Measurements from ENCODE around the gene CCT8.

Gene CCT8, protein sequence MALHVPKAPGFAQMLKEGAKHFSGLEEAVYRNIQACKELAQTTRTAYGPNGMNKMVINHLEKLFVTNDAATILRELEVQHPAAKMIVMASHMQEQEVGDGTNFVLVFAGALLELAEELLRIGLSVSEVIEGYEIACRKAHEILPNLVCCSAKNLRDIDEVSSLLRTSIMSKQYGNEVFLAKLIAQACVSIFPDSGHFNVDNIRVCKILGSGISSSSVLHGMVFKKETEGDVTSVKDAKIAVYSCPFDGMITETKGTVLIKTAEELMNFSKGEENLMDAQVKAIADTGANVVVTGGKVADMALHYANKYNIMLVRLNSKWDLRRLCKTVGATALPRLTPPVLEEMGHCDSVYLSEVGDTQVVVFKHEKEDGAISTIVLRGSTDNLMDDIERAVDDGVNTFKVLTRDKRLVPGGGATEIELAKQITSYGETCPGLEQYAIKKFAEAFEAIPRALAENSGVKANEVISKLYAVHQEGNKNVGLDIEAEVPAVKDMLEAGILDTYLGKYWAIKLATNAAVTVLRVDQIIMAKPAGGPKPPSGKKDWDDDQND

DNA sequence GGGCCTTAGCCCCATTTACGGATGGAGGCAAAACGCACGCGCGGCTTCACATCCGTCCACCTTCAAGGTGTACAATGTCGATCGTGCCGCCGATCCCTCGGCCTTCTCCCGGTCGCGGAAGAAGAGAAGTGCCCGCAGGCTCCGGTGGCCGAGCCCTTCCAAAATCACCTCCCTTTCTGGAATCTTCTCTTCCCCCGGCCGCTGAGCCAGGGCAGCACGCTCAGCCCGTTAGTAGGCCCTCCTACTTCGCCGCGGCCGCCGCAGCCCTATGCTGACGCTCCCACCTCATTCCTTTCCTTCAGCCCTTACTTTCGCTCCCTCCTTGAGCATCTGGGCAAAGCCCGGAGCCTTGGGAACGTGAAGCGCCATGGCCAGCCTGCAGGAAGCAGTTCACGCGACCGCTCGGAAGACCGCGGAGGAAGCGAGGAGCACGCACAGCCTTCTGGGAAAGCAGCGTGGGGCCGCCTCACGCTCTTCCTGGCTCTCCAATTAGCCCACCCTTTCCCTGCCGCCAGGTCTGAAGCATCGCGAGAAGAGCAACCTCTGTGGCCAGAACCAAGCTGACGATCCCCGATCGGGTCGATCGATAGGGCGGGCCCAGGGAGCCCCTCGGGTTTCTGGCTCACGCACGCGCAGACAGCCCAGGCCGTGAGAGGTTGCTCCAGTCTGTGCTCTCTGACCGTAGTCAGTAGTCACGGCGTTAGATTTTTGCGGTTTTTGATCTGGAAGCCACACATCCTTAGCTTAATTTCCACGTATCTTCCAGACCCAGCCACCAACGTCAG lies at the start of gene CCT8:
TSS of gene CCT8 (minus strand) at position 427 of the 785 bp plus-strand sequence. CDS start at position 369, 58 bp downstream.
- peak; percentile 98 for DNase-seq

DNA sequence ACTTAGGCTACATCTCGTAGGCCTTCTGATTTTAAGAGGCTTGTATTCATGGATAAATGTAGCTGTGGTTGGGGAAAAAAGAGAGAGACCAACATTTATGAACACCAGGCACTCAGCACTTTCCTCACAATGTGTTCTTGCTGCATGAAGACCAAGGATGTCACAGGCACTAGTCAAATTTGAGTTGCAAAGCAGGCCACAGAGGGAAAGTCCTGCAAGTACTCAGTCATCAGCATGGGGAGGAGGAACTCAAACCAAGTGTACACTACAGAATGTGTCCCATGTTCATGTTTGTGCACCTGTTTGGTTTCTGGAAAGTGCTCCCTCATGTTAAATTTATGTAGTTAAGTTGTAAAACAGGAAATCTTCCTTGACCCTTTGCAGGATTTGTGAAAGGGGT lies 48.3 kb upstream of the CCT8 start:
- DNase-seq: no peak

DNA sequence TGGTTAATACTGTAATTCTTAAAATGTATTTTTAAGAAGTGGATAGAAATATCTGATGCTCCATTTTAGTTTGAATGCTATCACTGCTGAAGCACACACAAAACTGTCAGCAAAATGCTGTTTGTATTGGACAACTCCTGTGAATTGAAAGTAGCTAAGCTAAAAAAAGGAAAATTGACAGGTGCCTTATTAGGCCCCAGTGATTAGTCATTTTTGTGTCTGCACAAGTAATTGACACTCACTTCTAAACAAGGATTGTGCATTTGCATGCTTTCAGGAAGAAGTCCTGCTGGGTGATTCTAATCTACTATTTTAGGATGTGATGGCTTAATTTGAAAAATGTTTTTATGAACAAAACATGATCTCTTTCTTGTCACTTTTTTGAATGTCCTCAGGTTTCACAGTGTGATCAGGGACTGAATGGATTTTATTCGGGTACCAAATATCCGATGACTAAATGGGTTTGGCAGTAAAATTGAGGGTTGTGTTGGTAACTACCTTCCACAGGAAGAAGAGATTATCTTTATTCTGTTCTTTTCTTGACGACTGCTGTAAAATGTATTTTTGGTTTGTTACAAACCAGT lies 44.0 kb upstream of the CCT8 start:
- DNase-seq: no peak

DNA sequence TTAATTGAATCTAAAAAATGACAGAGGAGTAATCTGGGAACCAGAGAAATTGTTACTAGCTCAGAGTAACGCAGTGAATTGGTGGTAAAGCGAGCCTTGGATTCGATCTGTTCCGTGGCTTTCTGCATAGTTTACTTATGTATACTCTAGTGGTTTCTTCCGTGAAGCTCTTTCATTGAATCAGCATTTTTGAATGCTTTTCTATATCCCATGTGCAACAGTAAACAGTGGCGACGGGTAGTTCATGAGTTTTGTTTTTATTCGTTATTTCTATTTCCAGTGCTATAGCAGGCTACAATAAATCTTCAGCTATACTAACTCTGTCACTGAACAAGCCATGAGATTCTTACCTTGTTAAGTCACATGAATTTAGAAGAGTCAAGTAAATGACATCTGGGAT lies 42.5 kb upstream of the CCT8 start:
- DNase-seq: no peak

DNA sequence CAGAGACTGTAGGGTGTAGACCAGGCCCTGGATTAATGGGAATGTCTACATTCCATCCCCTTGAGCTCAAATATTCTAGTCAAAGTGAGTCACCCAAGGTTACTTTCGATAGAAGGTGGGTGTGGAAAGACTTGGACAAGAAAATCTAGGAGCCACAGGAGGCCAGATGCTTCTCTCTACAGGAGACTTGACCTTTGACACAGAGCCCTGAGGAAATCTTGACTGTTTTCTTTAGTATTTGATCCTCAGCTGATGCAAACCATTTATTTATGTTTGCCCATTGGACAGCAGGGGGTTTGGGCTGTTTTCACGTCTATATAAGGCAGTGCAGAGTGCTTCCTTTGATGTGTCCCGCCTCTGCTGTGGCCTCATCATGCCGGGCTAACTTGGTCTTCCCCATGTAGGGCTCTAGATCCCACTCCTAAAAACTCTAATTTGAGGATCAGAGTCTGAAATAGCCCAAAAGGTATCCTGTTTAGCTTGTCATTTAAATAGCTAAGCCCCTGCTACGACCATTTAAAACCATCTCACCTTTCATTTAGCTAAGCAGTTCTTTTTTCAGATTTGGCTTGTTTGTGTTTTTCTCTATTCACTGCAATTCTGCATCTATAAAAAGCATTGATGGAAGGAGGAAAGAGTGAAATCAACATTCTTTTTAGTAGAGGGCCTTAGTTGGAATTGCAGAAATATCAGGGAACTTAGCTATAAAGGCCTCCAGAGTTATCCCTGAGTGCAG lies 41.5 kb upstream of the CCT8 start:
- no peak for DNase-seq

DNA sequence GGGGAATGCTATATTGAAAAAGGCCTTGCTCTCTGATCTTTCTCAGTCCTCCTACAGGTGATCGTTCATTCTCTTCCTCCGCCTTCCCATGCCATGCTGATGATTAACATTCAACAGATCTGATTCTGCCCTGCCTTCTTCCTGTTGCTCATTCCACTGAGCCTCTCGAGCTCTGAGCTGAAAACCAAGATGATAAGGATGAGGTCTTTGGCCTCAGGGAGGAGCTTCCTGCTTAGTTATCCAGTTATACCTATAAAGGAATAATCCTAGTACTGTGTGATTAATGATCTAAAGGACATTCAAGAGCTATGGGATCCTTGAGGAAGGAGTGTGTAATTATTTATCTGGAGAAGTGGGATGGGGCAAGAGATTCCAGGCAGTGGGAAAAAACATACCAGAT lies 31.8 kb upstream of the CCT8 start:
- no peak for DNase-seq

DNA sequence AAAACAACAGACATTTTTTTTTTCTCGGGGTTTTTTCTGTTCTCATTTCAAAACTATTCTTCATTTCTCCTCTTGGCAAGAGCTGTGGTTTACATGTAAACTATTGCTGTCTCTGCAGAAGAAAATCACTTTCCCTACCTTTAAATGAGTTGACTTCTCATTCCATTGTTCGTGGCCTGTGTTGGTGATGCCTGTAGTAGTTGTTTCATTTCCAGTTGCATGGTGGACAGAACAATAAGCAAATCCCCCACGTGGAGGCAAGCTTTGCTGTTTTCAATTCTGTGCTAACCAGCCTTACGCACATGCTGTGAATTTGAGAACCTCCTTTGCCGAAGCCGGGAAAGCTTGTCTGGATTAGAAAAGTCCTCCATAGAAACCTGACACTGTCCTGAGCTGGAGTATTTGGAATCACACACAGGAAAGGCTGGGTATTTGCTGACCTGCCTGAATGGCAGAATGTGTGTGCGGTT lies 30.8 kb upstream of the CCT8 start:
- DNase-seq: no peak

DNA sequence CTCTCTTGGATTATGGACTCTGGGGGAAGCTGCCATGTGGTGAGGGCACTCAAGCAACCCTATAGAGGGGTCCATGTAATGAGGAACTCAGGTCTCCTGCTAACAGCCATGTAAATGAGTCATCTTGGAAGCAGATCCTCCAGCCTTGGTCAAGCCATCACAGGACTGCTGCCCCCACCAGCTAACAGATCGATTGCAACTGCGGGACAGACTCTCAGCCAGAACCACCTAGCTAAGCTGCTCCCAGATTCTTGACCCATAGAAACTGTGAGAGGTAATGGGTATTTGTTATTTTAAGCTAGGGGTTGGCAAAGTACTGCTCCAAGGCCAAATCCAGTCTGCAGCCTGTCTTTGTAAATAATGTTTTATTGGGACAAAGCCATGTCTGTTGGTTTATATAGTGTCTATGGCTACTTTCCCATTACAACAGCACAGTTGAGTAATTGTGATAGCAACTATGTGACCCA lies 29.4 kb upstream of the CCT8 start:
- DNase-seq: no peak

DNA sequence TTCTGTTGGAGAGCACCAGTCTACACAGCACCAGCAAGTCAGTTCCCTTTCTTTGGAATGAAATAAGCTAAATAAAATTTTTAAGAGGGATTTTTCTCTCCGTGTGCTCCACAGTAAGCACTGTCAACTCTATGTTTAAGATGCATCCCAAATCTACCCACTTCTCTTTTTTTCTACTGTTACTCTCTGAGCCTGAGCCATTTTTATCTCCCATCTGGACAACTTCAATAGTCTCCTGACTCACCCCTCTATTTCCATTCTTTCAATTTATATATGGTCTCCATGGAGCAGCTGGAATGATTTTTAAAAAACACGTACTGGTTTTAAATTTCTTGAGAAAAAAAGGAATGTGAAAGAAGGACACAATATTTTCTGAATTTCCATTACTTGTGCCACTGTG lies 24.7 kb upstream of the CCT8 start:
- DNase-seq: no peak

DNA sequence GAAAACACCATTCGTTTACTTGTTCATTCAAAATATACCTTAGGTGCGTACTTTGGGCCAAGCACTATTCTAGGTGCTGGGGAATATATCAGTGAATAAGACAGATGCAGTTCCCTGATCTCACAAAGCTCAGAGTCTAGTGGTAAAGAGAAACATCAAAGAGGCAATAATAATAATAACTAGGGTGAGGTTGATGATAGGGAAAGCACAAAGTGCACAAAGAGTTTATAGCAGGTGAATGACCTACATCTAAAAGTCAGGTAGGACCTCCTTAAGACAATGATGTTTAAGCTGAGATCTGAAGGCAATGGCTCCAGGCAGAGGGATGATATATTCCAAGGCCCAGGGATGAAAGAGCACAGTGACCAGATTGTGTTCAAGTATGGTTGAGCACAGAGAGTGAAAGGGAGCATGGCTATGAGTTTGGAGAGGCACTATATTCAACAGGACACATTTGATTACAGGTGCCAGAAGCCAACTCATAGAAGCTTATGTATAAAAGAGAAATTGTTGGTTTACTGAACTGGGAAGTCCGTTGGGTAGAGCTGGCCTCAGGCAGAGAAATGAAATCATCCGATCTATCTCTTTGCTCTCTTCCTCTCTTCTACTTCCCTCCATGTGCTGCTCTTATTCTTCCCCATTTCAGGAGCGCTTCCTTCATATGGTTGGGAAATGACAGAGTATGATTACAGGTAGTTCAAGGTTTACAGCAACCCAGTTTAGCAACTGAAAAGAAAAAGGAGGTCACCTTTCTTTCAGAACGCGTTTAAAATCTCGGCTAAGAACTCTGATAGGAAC lies 23.0 kb upstream of the CCT8 start:
- no peak for DNase-seq

DNA sequence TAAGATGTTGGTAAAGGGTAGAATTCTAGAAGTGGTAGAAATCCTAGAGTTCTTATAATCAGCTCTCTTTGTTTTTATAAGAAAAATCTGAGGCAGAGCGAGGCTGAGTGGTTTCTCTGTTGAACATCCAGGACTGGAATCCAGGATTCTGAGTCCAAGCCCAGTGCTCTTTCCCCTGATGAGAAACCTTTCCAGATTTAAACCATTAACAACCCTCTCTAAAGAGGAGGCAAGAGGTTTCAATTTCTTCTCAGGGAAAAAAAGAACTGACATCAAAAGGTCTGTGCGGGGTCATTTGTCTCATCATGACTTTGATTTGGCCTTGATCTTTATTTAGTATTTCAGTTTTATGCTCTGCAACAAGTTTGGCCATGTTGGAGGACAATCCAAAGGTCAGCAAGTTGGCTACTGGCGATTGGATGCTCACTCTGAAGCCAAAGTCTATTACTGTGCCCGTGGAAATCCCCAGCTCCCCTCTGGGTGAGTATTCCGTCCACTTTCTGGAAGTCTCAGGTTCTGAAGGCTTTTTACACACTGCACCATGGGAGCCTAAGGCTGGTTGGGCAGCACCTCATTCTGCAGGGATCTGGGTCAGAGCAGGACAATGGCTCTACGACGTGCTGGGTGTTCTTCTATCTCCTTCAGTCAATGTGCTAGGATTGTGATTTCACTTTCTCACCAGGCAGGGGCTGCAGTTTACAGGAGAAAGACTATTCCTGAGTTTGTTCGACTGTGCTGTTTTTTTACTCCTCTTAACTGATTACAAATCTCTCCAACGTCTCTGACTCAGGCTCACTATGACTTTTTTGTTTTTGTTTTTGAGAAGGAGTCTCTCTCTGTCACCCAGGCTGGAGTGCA lies 18.9 kb upstream of the CCT8 start:
- no peak for DNase-seq

DNA sequence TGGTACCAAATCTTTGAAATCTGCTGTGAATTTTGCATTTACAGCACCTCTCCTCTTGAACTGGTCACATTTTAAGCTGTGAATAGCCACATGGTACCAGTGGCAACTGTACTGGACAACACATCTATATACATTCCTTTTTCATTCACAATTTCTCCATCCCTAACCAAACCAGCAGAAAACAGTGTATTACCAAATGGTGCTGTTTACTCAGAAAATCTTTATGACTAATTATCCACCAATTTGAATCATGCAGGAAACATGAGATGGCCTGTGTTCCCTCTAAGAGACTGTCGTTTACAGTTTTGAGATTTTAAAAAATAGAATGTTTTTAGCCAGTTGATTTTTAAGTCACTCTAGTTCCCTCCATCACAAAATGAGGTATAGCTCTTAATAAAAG lies 17.6 kb upstream of the CCT8 start:
- DNase-seq: no peak

DNA sequence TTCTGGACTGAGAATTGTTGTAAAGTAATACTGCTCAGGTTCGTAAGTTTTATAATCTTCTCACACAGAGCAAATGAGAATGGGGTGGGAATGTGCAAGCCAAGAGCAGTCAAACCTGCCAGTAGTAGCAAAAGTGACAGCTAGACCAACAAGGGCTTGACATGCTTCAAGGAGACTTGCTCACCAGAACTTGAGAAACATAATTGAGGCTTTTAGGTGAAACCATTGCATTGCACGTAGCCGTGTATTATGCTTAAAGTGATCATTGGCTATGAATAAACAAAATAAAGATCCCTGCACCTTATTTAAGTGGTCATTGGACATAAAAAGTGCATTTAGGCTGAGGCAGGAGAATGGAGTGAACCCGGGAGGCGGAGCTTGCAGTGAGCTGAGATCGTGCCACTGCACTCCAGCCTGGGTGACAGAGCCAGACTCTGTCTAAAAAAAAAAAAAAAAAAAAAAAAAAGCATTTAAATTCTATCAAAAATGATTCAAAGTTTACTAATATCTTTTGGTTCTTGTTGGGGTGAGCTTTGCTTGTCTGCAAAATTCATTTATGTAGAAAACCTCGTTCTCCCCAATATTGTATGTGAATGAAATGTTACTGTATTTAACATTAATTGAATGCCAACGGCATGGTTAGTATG lies 11.8 kb upstream of the CCT8 start:
- DNase-seq: no peak

DNA sequence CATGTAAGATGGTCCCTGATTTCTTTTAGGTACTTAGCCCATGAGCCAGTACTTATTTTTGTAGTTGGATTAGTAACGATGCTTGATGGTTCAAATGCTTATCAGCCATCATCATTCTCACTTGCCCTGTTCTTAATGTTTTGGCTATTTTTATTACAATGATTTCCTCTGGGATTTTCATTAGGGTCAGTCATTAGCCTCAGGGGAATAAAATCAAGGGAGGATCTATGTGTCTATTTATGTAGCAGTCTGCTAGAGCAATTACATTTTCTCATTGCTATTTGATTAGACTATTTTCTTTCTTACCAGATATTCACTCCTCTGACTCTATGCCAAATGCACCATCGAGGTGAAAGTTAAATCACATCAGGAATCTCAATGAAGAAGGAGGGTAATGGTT lies 10.9 kb upstream of the CCT8 start:
- no peak for DNase-seq

DNA sequence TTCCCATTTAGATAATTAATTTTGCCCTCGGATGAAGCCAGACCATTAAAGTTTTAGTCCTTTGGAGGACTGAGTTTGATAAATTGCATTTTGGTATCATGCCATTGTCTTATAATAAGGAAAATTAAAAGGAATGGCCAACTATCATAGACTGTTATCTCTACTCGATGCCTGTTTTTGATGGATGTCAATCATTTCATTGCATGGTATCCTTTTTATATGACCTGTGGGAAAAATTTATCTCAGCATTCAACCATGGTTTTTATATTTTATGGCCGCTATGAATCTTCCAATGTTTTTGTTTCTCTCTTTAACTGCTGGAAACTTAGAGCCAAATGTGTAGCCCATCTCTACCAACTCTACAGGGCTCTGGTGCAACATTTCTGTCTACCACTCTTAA lies 9.9 kb upstream of the CCT8 start:
- DNase-seq: no peak

DNA sequence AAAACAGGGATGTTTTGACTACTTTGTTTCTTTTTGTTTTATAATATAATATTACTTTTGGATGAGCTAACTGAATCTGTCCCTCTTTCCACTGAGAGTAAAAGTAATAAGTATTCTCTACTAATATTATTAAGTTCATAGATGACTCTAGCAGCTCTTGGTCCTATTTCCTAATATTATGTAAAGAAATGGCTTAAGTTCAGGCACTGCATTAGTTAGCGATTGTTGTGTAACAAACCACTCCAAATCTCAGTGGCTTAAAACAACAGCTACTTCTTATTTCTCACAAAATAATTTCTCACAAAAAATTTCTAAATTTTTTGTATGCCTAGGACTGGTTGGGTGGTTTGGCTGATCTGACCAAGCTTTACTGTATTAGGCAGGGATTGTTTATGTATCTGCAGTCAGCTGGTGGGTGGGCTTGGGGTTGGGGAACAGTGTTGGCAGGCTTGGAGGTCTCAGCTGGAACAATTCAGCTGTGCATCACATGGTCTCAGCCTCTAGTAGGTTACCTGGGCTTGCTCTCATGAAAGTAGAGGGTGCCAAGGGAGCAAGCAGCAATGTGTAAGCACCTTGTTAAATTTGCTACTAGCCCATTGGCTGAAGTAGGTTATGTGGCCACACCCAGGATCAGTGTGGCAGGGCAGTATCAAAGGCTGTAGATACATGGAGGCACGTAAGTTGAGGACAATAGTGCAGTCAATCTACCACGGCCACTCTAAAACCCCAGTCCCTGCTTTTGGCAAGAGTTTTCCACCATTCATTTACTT lies 8.8 kb upstream of the CCT8 start:
- DNase-seq: no peak

DNA sequence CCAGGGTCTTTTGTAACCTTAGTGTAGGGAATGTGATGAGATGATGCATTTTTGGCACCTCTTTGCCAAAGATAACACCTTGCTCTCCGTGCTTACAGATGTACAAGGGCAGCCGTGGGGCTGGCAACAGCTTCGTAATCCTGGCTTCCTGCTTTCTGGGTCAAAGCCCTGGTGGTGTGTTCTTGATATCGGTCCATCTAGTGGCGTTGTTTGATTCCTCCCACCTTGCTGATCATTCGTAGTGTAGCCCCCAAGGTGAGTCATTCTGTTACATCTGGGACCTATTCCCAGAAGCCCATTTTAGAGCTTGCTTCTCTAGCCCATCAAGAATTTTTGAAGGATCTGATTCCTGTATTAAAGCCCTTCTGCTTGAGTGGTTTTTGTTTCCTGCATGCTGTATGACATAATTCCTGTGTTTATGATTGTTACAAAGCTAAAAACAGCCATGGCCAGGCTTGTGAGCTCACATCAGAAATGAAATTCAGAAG lies 7.0 kb upstream of the CCT8 start:
- no peak for DNase-seq

DNA sequence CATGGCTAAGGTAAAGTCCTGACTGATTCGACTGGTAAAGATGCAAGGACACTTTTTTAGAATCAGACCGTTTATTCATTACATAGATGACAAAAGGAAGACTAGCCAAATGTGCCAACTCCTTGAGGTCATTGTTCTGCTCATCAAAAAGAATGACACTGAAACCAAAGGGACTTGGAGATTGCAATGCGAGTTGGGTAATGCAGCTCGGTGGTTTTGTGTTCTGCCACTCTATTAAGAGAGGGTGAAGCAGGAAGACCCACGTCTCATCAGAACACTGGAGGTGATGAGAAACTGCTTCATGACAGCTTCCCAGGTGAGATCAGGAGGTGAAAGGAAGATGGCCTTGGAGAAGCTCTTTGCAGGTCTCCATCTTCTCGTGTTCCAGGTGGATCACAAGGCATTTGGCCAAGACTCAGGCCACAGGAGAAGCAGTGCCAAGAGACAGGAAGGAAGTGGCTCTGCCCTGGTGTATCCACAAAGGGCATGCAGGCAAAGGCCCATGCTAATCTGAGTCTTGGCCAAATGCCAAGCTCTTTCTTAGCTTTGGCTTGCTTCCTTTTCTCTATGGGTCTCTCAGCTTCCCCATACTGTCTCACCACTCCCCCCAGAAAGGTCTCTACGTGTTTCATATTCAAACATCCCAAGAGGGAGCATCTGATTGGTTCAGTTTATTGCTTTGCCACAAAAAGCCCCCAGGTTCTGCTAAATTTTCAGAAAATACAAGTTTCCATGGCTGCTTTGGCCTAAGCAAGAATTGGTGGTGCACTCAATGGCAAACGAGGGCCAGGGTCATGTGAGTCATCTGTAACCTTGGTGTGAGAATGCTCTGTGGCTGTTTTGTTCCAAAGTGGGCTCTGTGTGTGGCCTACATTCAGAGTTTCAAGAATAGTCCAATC lies 5.7 kb upstream of the CCT8 start:
- DNase-seq: no peak

Measured in right forelimb (tissue), 1 donor.